ENCODE data around the gene KIF21A.
"Not testable (repeated sequence)": the region's sequence is repeated elsewhere in the genome, so short reads cannot be mapped to it uniquely, and the experiment has no call there.

Gene KIF21A

DNA sequence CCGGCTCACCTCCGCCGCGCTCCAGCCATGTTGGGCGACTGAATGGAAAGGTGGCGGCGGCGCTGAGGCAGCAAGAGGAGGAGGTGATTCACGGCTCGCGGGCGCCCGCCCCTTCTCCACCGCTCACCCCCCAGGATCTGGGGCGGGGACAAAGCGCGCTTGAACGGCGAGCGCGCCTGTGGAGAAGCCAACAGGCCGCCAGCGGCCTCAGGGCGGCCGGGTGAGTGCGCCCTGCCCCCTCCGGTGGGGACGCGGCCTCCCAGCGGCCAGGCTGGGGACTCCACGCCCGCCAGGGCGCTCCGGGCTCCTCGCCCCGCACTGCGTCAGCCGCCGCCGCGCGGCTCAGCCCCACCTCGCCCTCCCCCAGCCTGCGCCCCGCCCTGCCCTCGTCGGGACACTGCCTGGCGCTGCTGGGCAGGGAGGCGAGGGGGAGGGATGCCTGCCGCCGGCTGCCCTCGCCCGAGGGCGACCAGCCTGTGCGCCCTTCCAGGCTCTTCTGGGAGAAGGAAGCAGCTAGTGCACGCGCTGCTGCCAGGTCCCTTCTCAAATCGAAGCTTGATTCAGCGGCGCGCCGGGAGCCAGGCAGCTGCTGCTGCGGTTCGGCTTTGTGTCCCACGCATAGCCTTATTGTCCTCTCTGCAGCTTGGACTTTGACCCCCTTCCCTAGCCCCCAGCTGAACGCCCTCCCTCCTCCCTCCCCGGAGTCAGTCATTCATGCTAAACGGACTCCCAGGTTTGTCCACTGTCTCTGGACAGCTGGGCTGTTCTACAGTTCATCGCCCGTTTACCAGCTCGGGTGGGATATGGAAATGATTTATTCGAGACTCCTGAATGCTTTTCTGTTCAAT, at the start of gene KIF21A:
Gene KIF21A (minus strand): TSS at position 40 of the 848 bp plus-strand sequence. CDS start 150 bp downstream, outside the sequence.
- DNase-seq = peak; percentile 78 to 91

DNA sequence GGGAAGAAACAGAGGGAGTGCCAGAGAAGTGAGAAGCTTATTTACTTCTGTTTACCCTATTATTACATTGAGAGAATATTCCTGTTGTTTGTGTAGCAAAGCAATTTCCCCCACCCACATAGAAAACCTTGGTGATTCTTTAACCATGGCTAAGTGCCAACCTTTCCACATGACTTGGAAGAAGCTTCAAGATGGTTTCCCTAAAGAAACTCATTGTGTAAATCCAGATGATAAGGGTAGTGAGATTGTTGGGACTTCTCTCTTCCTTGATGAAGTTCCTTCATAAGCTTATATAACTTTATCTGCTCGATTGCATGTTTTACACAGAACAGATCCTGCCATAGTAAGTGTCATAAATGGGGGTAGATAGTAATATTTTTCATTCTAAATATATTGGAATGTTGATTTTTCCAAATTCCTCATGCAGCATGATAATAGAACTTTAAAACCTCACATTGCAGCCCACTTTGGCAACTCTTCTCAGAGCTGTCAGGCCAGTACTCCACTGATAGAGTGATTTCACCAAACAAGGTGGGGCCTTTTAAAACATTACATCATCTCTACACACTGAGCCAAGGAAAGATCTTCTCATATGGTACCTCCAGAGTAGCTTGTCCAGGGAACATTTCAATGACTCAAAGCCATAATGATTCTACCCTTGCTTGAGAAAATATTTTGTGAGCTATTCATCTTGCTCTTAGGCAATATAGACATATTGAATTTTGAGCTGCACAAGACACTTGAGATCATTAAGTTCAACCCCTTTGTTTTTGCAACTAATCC, 47.8 kb upstream of the KIF21A start:
- no peak for DNase-seq

DNA sequence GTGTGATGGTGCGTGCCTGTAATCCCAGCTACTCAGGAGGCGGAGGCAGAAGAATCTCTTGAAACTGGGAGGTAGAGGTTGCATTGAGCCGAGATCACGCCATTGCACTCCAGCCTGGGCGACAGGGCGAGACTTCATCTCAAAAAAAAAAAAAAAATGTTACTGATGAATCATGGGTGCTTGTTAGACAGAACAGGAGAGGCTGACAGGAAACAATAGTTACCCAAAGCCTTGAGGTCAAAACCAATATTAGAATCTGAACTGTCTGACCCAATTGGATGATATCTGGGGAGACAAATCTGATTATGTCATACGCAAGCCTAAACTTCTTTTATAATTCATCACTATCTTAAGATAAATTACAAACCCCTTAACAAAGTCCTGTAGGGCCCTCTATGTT, 40.7 kb upstream of the KIF21A start:
- DNase-seq = no peak

DNA sequence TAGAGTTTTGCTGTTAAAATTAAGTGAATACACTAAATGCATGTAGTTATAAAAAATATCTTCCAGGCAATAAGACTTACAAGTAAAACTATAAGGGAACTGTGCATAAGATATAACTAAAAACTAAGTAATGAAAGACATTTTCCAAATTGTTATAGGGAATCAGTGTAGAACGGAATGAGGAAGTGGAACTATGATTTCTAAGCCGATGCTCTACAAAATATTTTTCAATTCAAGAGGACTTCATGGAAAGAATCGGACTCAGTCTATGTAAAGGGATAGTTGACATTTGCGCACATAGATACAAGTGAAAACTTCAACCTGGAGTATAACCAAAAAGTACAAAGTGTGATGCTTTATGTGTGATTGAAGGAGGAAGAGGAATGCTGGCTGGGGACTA, 40.1 kb upstream of the KIF21A start:
- DNase-seq = no peak

GRCh38 chr12:39476894-39477293, 34.0 kb upstream of the KIF21A start:
- no peak for DNase-seq

DNA sequence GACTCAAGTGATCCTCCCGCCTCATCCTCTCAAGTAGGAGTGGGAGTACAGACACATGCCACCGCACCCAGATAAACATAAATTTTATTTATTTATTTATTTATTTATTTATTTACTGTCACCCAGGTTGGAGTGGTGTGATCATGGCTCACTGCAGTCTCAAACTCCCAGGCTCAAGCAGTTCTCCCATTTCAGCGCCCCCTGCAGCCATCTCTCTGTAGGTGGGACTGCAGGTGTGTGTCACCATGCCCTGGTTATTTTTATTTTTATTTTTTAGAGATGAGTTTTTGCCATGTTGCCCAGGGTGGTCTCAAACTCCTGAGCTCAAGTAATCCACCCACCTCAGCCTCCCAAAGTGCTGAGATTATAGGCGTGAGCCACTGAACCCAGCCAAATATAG, 33.2 kb upstream of the KIF21A start:
- DNase-seq = no peak

GRCh38 chr12:39475136-39475535, 32.2 kb upstream of the KIF21A start:
- DNase-seq = not testable (repeated sequence)

DNA sequence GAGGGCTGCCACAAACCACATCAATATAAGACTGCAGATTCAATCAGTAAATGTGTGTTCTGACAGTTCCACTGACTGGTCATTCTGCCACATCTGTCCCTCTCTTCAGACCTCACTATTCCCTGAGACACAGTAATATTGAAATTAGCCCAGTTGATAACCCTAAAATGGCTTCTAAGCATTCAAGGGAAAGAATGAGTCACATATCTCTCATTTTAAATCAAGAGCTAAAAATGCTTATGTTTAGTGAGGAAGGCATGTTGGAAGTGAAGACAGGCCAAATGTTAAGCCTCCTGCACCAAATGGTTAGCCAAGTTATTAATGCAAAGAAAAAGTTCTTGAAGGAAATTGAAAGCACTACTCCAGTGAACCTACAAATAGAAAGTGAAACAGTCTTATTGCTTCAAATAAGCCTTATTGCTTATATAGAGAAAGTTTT, 24.5 kb upstream of the KIF21A start:
- no peak for DNase-seq

GRCh38 chr12:39464976-39465695, 22.2 kb upstream of the KIF21A start:
- DNase-seq = no peak

DNA sequence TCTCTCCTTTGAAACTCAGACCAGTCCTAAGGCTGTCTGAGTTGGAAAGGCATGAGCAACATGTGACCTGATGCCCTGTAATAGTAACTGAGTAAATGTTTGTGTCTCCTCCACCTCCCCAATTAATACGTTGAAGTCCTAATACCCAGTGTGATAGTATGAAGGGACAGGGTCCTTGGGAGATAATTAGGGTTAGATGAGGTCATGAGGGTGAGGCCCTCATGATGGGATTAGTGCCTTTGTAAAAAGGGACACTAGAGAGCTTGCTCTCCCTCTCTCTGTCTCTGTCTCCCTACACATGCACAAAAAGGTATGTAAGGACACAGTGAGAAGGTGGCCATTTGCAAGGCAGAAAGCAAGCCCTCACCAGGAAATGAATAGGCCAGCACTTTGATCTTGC, 18.1 kb upstream of the KIF21A start:
- DNase-seq = no peak

GRCh38 chr12:39459027-39459434, 16.1 kb upstream of the KIF21A start:
- no peak for DNase-seq

DNA sequence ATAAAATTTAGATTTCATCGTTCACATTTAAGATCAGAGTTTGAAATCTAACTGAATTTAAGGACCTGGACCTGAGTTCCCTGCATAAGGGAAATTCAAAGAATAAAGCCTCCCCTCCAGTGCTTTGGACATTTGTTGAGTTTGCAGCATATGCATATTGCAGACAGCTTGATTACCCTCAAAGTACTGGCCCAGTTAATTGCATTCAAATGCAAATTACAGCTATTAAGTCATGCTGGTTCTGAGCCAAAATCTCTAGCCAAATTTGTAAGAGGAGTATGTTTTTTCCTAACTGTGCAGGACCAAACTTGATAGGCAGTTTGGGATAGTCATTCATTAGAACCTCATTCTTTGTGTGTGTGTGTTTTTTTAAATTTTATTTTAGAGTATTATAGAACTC, 9.1 kb upstream of the KIF21A start:
- no peak for DNase-seq

- DNase-seq = no peak
Measured at GRCh38 chr12:39448038-39448437, 5.1 kb upstream of the KIF21A start.

DNA sequence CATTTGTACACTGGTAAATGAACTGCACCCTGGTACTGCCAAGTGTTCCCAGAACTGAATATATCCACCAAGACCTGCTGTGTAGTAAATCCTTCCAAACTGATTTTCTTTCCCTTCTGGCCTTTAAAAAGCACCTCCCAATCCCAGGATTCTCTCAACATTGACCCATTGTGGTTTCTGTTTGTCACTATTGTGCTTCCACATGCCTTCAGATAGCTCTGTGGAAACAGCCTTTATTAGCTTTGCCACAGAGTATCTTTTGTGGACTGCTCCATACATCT, 949 bp upstream of the KIF21A start:
- no peak for DNase-seq

- DNase-seq = no peak
Measured at GRCh38 chr12:39442831-39443080, 164 bp downstream of the KIF21A start.

GRCh38 chr12:39441963-39442830, 723 bp downstream of the KIF21A start:
- DNase-seq = peak in 1 of 2 experiments; percentile 50

- no peak for DNase-seq
Measured at GRCh38 chr12:39441189-39441962, 1.5 kb downstream of the KIF21A start.

DNA sequence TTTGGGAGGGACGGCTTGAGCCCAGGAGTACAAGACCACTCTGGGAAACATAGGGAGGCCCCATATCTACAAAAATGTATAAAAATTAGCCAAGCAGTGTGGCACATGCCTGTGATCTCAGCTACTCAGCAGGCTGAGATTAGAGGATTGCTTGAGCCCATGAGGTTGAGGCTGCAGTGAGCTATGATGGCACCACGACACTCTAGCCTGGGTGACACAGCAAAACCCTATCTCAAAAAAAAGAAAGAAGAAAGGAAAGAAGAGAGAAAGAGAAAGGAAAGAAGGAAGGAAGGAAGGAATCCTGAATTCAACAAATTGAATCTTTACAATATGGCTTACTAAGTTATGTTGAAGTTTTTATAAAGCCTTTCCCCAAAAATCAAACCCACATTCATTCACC, 2.1 kb downstream of the KIF21A start:
- no peak for DNase-seq

GRCh38 chr12:39440101-39440500, 2.8 kb downstream of the KIF21A start:
- no peak for DNase-seq

DNA sequence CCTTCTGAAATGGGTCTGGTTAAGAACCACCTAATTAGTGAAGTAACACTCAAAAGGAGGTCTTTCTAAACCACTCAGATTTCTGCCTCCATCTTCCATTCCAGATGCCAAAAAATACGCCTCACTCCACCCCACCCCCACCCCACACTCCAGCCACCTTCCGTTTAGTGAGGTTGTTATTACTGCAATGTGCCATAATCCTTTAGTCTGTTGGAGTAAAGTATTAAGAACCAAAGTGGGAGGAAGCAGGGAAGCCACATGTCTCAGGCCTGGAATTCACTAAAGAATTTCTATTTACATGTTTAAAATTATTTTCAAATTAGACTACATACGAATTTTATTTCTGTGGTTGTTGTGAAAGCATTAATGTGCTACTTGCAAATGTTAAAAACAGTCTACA, 7.4 kb downstream of the KIF21A start:
- no peak for DNase-seq

GRCh38 chr12:39431797-39432196, 11.1 kb downstream of the KIF21A start:
- DNase-seq = no peak

Data from SW 1271 (cell line).